Neural cell (in vitro differentiated cells): ENCODE results near the gene ELOA2. TPM values are rescaled to one million over a fixed set of nuclear protein-coding genes. Genes with fewer than 3 reads are reported as not detected.

Experiments used
- H2AFZ ChIP-seq: fragments of 200-600, 300-800 bp; sonication (generic), shearing (Covaris generic); 2 replicates; pipeline ENCODE4 v1.6.0; 2014; ENCODE audit warnings: low read depth, mild to moderate bottlenecking, antibody characterized with exemption, low read length, moderate library complexity
- H3F3A ChIP-seq: fragments of 200-600 bp; shearing (Covaris generic); 2 replicates; pipeline ENCODE4 v1.6.1; 2016; ENCODE audit warnings: mild to moderate bottlenecking, moderate library complexity, mixed read lengths, antibody characterized with exemption, low read length; ENCODE audit not compliant: insufficient read depth, poor library complexity, severe bottlenecking
- H3K27ac ChIP-seq: fragments of 200-600, 300-800 bp; sonication (generic), shearing (Covaris generic); 2 replicates; pipeline ENCODE4 v1.5.1; 2014; ENCODE audit warnings: mild to moderate bottlenecking, low read length, moderate library complexity
- H3K27me3 ChIP-seq: fragments of 300-800, 200-600 bp; sonication (generic), shearing (Covaris generic); 2 replicates; pipeline ENCODE4 v1.6.0; 2014; ENCODE audit warnings: mild to moderate bottlenecking, low read depth, low read length, moderate library complexity; ENCODE audit not compliant: insufficient read depth
- H3K36me3 ChIP-seq: fragments of 300-800, 200-600 bp; sonication (generic), shearing (Covaris generic); 2 replicates; pipeline ENCODE4 v1.5.1; 2014; ENCODE audit warnings: mild to moderate bottlenecking, antibody characterized with exemption, low read length, moderate library complexity; ENCODE audit not compliant: insufficient read depth
- H3K4me2 ChIP-seq: fragments of 300-800, 200-600 bp; sonication (generic), shearing (Covaris generic); 2 replicates; pipeline ENCODE4 v1.6.0; 2014; ENCODE audit warnings: mild to moderate bottlenecking, low read length
- H3K4me3 ChIP-seq: fragments of 300-800, 200-600 bp; sonication (generic), shearing (Covaris generic); 2 replicates; pipeline ENCODE4 v1.5.1; 2014; ENCODE audit warnings: mild to moderate bottlenecking, low read length, moderate library complexity
- H3K79me2 ChIP-seq: fragments of 200-600 bp; shearing (Covaris generic); replicated peaks from 2 replicates; pipeline ENCODE4 v1.6.0; 2014; ENCODE audit warnings: mild to moderate bottlenecking, low read length, moderate library complexity; ENCODE audit not compliant: insufficient read depth
- H3K9ac ChIP-seq: fragments of 300-800, 200-600 bp; sonication (generic), shearing (Covaris generic); 2 replicates; pipeline ENCODE4 v1.6.1; 2016; ENCODE audit warnings: mild to moderate bottlenecking, low read length, mixed read lengths
- H3K9me2 ChIP-seq: fragments of 200-600 bp; shearing (Covaris generic); 2 replicates; pipeline ENCODE4 v1.6.1; 2016; ENCODE audit warnings: mild to moderate bottlenecking, low read length, mixed read lengths; ENCODE audit not compliant: insufficient read depth
- H3K9me3 ChIP-seq: fragments of 200-600, 300-800 bp; sonication (generic), shearing (Covaris generic); 2 replicates; pipeline ENCODE4 v1.6.1; 2016; ENCODE audit warnings: mild to moderate bottlenecking, mixed run types, low read length, moderate library complexity, mixed read lengths
- H4K20me1 ChIP-seq: fragments of 200-600 bp; shearing (Covaris generic); 2 replicates; pipeline ENCODE4 v1.6.1; 2016; ENCODE audit warnings: mild to moderate bottlenecking, mixed run types; ENCODE audit not compliant: insufficient read depth
- EP300 ChIP-seq: fragments of 450-650 bp; conservative IDR thresholded peaks from 2 replicates; pipeline ENCODE4 v1.6.1; 2014; ENCODE audit warnings: antibody characterized with exemption, mild to moderate bottlenecking, moderate library complexity; ENCODE audit not compliant: poor library complexity, severe bottlenecking
- EZH2 ChIP-seq: fragments of 200-600, 300-800 bp; shearing (Covaris generic), sonication (generic); IDR thresholded peaks from 2 replicates; pipeline ENCODE4 v1.6.1; 2014; ENCODE audit warnings: antibody characterized with exemption, low read length, borderline replicate concordance, mild to moderate bottlenecking; ENCODE audit not compliant: insufficient read depth, poor library complexity, severe bottlenecking
- MXI1 ChIP-seq: fragments of 450-650 bp; conservative IDR thresholded peaks from 2 replicates; pipeline ENCODE4 v1.6.1; 2014; ENCODE audit warnings: antibody characterized with exemption, mild to moderate bottlenecking; ENCODE audit not compliant: poor library complexity, severe bottlenecking
- POLR2AphosphoS5 ChIP-seq: IDR thresholded peaks from 2 replicates; pipeline ENCODE4 v1.6.1; 2012
- RAD21 ChIP-seq: fragments of 450-650 bp; conservative IDR thresholded peaks from 2 replicates; pipeline ENCODE4 v1.6.1; 2014; ENCODE audit warnings: antibody characterized with exemption, mild to moderate bottlenecking, moderate library complexity
- SMC3 ChIP-seq: fragments of 450-650 bp; conservative IDR thresholded peaks from 2 replicates; pipeline ENCODE4 v1.6.1; 2014; ENCODE audit warnings: antibody characterized with exemption, mild to moderate bottlenecking, moderate library complexity; ENCODE audit not compliant: poor library complexity
- TAF1 ChIP-seq: IDR thresholded peaks from 2 replicates; pipeline ENCODE4 v1.6.1; 2012; ENCODE audit warnings: low read depth
- polyA minus RNA-seq: library from RNA; depleted of rRNA, polyadenylated mRNA; stranded (reverse); fragments of >200 nt; gene quantifications from 2 replicates; pipeline ENCODE4 v1.2.3, GENCODE V29; 2014
- polyA plus RNA-seq: library from polyadenylated mRNA; depleted of rRNA; stranded (reverse); fragments of >200 nt; gene quantifications from 2 replicates; pipeline ENCODE4 v1.2.3, GENCODE V29; 2014
- TF ChIP-seq, protein P1 (sequence below): fragments of 450-650 bp; IDR thresholded peaks from 2 replicates; pipeline ENCODE4 v1.5.1; 2014; ENCODE audit warnings: antibody characterized with exemption, mild to moderate bottlenecking, moderate library complexity; ENCODE audit not compliant: poor library complexity, severe bottlenecking
- TF ChIP-seq, protein P2 (sequence below): IDR thresholded peaks from 2 replicates; pipeline ENCODE4 v1.6.1; 2012; ENCODE audit warnings: borderline replicate concordance

ELOA2 gene, protein sequence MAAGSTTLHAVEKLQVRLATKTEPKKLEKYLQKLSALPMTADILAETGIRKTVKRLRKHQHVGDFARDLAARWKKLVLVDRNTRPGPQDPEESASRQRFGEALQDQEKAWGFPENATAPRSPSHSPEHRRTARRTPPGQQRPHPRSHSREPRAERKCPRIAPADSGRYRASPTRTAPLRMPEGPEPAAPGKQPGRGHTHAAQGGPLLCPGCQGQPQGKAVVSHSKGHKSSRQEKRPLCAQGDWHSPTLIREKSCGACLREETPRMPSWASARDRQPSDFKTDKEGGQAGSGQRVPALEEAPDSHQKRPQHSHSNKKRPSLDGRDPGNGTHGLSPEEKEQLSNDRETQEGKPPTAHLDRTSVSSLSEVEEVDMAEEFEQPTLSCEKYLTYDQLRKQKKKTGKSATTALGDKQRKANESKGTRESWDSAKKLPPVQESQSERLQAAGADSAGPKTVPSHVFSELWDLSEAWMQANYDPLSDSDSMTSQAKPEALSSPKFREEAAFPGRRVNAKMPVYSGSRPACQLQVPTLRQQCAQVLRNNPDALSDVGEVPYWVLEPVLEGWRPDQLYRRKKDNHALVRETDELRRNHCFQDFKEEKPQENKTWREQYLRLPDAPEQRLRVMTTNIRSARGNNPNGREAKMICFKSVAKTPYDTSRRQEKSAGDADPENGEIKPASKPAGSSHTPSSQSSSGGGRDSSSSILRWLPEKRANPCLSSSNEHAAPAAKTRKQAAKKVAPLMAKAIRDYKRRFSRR
- not detected in 2 replicates for polyA plus RNA-seq
- not detected in 2 replicates for polyA minus RNA-seq

DNA sequence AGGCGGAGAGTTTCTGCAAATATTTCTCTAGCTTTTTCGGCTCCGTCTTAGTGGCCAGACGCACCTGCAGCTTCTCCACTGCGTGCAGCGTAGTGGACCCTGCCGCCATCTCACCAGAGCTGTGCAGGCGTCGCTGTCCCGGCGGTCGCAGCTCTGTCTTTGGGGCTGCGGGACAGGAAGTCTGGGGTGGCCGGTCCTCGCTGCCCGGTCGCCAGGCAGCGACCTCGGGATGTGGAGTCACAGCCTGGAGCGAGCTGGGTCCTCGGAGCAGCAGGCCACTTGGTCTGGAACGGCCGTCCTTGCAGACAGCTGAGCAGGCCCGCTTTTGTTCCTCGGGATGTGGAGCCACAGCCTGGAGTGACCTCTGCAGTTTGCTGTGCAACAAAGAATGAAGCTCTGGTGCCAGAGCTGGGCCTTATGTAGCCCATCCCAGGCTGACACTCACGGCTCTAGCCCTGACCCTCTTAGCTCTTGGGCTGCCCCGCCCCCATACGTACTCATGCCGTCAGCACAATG lies at the start of gene ELOA2:
Gene ELOA2 (minus strand): TSS at position 466 of the 516 bp plus-strand sequence. CDS start 357 bp downstream, at position 109.
- Histone ChIP-seq H3K9me2 (no peaks in the 10 kb centered on the region), H3K27ac (no peak within 1 kb of the TSS), H3K9ac (no peak within 1 kb of the TSS), H3K4me2 (no peak within 1 kb of the TSS), H4K20me1 (no peaks in the 10 kb centered on the region), H2AFZ (no peak within 1 kb of the TSS), H3K9me3 (no peaks in the 10 kb centered on the region), H3K4me3 (no peak within 1 kb of the TSS), H3F3A (no peaks in the 10 kb centered on the region), H3K27me3 (no peaks in the 10 kb centered on the region), H3K36me3 (no peaks in the 10 kb centered on the region), H3K79me2 (no peaks in the 10 kb centered on the region)
- TF ChIP-seq SMC3 (no peak), TAF1 (no peak), RAD21 (no peak), EZH2 (no peak), POLR2AphosphoS5 (no peak), EP300 (no peak), MXI1 (no peak)
- TF ChIP-seq, protein P1, sequence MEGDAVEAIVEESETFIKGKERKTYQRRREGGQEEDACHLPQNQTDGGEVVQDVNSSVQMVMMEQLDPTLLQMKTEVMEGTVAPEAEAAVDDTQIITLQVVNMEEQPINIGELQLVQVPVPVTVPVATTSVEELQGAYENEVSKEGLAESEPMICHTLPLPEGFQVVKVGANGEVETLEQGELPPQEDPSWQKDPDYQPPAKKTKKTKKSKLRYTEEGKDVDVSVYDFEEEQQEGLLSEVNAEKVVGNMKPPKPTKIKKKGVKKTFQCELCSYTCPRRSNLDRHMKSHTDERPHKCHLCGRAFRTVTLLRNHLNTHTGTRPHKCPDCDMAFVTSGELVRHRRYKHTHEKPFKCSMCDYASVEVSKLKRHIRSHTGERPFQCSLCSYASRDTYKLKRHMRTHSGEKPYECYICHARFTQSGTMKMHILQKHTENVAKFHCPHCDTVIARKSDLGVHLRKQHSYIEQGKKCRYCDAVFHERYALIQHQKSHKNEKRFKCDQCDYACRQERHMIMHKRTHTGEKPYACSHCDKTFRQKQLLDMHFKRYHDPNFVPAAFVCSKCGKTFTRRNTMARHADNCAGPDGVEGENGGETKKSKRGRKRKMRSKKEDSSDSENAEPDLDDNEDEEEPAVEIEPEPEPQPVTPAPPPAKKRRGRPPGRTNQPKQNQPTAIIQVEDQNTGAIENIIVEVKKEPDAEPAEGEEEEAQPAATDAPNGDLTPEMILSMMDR, result no peak
- TF ChIP-seq, protein P2, sequence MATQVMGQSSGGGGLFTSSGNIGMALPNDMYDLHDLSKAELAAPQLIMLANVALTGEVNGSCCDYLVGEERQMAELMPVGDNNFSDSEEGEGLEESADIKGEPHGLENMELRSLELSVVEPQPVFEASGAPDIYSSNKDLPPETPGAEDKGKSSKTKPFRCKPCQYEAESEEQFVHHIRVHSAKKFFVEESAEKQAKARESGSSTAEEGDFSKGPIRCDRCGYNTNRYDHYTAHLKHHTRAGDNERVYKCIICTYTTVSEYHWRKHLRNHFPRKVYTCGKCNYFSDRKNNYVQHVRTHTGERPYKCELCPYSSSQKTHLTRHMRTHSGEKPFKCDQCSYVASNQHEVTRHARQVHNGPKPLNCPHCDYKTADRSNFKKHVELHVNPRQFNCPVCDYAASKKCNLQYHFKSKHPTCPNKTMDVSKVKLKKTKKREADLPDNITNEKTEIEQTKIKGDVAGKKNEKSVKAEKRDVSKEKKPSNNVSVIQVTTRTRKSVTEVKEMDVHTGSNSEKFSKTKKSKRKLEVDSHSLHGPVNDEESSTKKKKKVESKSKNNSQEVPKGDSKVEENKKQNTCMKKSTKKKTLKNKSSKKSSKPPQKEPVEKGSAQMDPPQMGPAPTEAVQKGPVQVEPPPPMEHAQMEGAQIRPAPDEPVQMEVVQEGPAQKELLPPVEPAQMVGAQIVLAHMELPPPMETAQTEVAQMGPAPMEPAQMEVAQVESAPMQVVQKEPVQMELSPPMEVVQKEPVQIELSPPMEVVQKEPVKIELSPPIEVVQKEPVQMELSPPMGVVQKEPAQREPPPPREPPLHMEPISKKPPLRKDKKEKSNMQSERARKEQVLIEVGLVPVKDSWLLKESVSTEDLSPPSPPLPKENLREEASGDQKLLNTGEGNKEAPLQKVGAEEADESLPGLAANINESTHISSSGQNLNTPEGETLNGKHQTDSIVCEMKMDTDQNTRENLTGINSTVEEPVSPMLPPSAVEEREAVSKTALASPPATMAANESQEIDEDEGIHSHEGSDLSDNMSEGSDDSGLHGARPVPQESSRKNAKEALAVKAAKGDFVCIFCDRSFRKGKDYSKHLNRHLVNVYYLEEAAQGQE, result no peak

DNA sequence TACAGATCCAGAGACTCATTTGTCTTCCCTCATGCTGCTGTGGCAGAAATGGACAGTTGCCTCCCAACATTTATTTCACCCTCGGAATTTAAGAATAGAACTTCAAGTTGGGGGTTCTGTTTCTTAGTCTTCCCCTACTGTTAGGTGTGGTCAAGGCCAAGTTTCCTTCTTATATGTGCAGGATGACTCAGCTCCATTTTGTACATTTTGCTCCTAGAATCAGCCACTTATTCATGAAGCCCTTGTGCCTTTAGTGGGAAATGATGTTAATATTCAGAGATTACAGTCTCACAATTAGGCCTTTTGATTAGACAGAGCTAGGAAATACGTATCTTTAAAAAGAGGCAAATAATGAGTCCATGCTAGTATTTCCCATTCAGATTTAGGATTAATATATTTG lies 46.2 kb upstream of the ELOA2 start:
- Histone ChIP-seq H3K9me2 (no peaks in the 10 kb centered on the region), H3K36me3 (no peaks in the 10 kb centered on the region), H3K27me3 (no peaks in the 10 kb centered on the region), H3K4me3 (no peak overlapping the region), H3K79me2 (no peaks in the 10 kb centered on the region), H3K27ac (no peak overlapping the region), H3K9me3 (no peaks in the 10 kb centered on the region), H3F3A (no peaks in the 10 kb centered on the region), H3K4me2 (no peak overlapping the region), H3K9ac (no peak overlapping the region), H4K20me1 (no peaks in the 10 kb centered on the region), H2AFZ (no peak overlapping the region)
- TF ChIP-seq RAD21 (no peak), SMC3 (no peak), MXI1 (no peak), POLR2AphosphoS5 (no peak), EP300 (no peak), EZH2 (no peak), TAF1 (no peak)
- TF ChIP-seq, protein P1, result no peak
- TF ChIP-seq, protein P2, result no peak
